HG03439 (cell line): Measurements from ENCODE around the gene SELENOP.

Experiments used
- ATAC-seq: cut with Tn5 transposase; IDR thresholded peaks from one replicate; pipeline ENCODE4 v1.9.1; 2021; ENCODE audit warnings: mild to moderate bottlenecking, moderate library complexity; ENCODE audit not compliant: unreplicated experiment

SELENOP gene

DNA sequence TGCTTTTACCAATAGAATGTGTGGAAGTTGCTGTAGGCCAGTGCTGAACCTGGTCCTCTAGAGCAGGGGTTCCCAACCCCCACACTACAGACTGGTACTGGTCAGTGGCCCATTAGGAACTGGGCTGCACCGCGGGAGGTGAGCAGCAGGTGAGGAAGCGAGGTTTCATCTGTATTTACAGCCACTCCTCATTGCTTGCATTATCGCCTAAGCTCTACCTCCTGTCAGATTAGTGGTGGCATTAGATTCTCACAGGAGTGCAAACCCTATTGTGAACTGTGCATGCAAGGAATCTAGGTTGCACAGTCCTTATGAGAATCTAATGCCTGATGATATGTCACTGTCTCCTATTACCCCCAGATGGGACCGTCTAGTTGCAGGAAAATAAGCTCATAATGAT, 61.2 kb downstream of the SELENOP start:
- ATAC-seq = no peak
